GM12892 (cell line): ENCODE measurements around the gene CORO2B.

Experiments used
- POLR2A ChIP-seq: IDR thresholded peaks from 2 replicates; pipeline ENCODE4 v1.6.1; 2011; ENCODE audit warnings: low read depth, low read length, control low read depth
- POLR2AphosphoS5 ChIP-seq: IDR thresholded peaks from 2 replicates; pipeline ENCODE4 v1.6.1; 2011; ENCODE audit warnings: low read depth, low read length, control low read depth

GRCh38 chr15:68612979-68613740 lies 34.4 kb downstream of the CORO2B start:
- no peak for TF ChIP-seq POLR2AphosphoS5
- TF ChIP-seq POLR2A, result no peak
